Activated CD4-positive, alpha-beta T cell treated with anti-CD3 and anti-CD28 coated beads for 48 hours (primary cell): ENCODE results near the gene PARD3B.

Experiments used
- DNase-seq: peaks from one replicate; pipeline ENCODE4 v3.0.0-alpha.2; 2020

The PARD3B gene

GRCh38 chr2:204971206-204971907 lies 426.1 kb downstream of the PARD3B start:
- DNase-seq = no peak

- no peak for DNase-seq
These were observed 426.9 kb downstream of the PARD3B start for GRCh38 chr2:204972161-204972560.

- DNase-seq = no peak
These were observed 427.5 kb downstream of the PARD3B start for GRCh38 chr2:204972606-204973336.

GRCh38 chr2:204973616-204974015 lies 428.3 kb downstream of the PARD3B start:
- no peak for DNase-seq

- no peak for DNase-seq
These were observed 429.2 kb downstream of the PARD3B start for GRCh38 chr2:204974487-204974886.

GRCh38 chr2:204977914-204978313 lies 432.6 kb downstream of the PARD3B start:
- DNase-seq = no peak

- no peak for DNase-seq
These were observed 437.0 kb downstream of the PARD3B start for GRCh38 chr2:204982303-204982702.

- no peak for DNase-seq
These were observed 439.2 kb downstream of the PARD3B start for GRCh38 chr2:204984518-204984917.

GRCh38 chr2:204986641-204987040 lies 441.4 kb downstream of the PARD3B start:
- no peak for DNase-seq

GRCh38 chr2:204988836-204989235 lies 443.6 kb downstream of the PARD3B start:
- DNase-seq = no peak

- no peak for DNase-seq
These were observed 444.6 kb downstream of the PARD3B start for GRCh38 chr2:204989877-204990276.

- no peak for DNase-seq
These were observed 456.2 kb downstream of the PARD3B start for GRCh38 chr2:205001300-205001966.

GRCh38 chr2:205002390-205002789 lies 457.1 kb downstream of the PARD3B start:
- no peak for DNase-seq

- DNase-seq = no peak
These were observed 458.0 kb downstream of the PARD3B start for GRCh38 chr2:205003288-205003687.

- DNase-seq = no peak
These were observed 464.9 kb downstream of the PARD3B start for GRCh38 chr2:205010196-205010595.

GRCh38 chr2:205011031-205011430 lies 465.8 kb downstream of the PARD3B start:
- DNase-seq = no peak

- no peak for DNase-seq
These were observed 467.7 kb downstream of the PARD3B start for GRCh38 chr2:205012961-205013360.

- DNase-seq = no peak
These were observed 468.3 kb downstream of the PARD3B start for GRCh38 chr2:205013586-205013985.

- no peak for DNase-seq
These were observed 468.9 kb downstream of the PARD3B start for GRCh38 chr2:205014201-205014600.

GRCh38 chr2:205017381-205017780 lies 472.1 kb downstream of the PARD3B start:
- no peak for DNase-seq

GRCh38 chr2:205017912-205018311 lies 472.6 kb downstream of the PARD3B start:
- DNase-seq = no peak

- DNase-seq = no peak
These were observed 475.4 kb downstream of the PARD3B start for GRCh38 chr2:205020673-205021072.

GRCh38 chr2:205022841-205023240 lies 477.6 kb downstream of the PARD3B start:
- DNase-seq = no peak
